ENCODE data around the gene TGFBR2.

DNA sequence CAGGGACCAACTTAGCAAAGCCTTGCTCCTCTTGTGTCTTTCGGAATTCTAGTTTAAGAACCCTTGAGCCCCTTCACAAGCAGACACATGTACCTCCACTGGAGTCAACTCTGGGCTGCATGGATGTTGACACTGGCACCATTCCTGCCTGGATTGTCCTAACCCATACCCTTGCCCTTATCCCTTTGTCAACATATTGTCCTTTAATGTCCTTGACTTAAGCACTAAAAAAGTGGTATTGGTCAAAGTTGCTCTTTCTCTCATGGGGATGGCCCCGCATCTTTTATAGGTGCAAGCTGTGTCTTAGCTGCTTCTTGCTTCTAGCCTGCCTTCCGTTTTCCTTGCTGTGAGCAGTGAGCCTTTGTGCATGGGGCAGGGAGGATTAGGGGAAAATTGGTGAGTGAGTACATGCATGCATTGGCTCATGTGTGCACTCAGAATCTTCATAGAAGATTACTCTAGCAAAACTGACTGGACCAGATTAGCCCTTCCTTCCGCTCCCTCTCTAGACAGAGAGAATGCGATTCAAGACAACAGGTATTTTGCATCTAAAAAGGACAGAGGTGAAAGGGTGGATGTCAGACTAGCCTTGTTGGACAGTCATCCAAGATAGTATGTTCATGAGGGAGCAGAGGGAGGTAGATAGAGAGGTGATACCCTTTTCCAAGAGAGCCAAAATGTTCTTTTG, 42.4 kb downstream of the TGFBR2 start:
- no peak for TF ChIP-seq EZH2 (IDR thresholded peaks at IDR 0.05; ENCODE audit: insufficient read depth, poor library complexity, severe bottlenecking)
- no peak for TF ChIP-seq EZH2phosphoT487 (IDR thresholded peaks at IDR 0.05; ENCODE audit: insufficient read depth, low read depth)
